Measurements from ENCODE around the gene NT5E. TPM values are rescaled to one million over a fixed set of nuclear protein-coding genes. Genes with fewer than 3 reads are reported as not detected.

The NT5E gene
- total RNA-seq, 3 donors from 2014 or later: 10.1 to 26.5 (median 11.4) TPM

GRCh38 chr6:85421972-85422371 lies 27.9 kb upstream of the NT5E start:
- Histone ChIP-seq H3K27ac (no peak overlapping the region), H3K27me3 (no peaks in the 10 kb centered on the region), H3K36me3 (no peaks in the 10 kb centered on the region), H3K4me3 (no peak overlapping the region), H3K9me3 (peaks cover 0 to 10% of the 10 kb centered on the region in 2 donors), H3K4me1 (no peaks in the 10 kb centered on the region)
- no peak for TF ChIP-seq CTCF (IDR thresholded peaks at IDR 0.05)
- TF ChIP-seq POLR2A (IDR thresholded peaks at IDR 0.05): no peak
- TF ChIP-seq POLR2AphosphoS5 (IDR thresholded peaks at IDR 0.05): no peak
- intact Hi-C loops (cut with DNase I; ENCODE audit: low total_unique reads): no loop called here
- DNase-seq (ENCODE audit: low spot score in 2 of 2): no peak

- Histone ChIP-seq H3K4me1 (no peaks in the 10 kb centered on the region), H3K4me3 (no peak overlapping the region), H3K27me3 (no peaks in the 10 kb centered on the region), H3K36me3 (no peaks in the 10 kb centered on the region), H3K9me3 (peaks cover 0 to 10% of the 10 kb centered on the region in 2 donors), H3K27ac (no peak overlapping the region)
- TF ChIP-seq CTCF (IDR thresholded peaks at IDR 0.05) (no peak), POLR2AphosphoS5 (IDR thresholded peaks at IDR 0.05) (no peak), POLR2A (IDR thresholded peaks at IDR 0.05) (no peak)
- DNase-seq (ENCODE audit: low spot score in 2 of 2): no peak
- intact Hi-C loops (cut with DNase I; ENCODE audit: low total_unique reads): no loop called here
Measured at GRCh38 chr6:85422996-85423395, 26.9 kb upstream of the NT5E start.

GRCh38 chr6:85424981-85425380 lies 24.9 kb upstream of the NT5E start:
- Histone ChIP-seq H3K4me3 (no peak overlapping the region), H3K27me3 (no peaks in the 10 kb centered on the region), H3K36me3 (no peaks in the 10 kb centered on the region), H3K4me1 (no peaks in the 10 kb centered on the region), H3K9me3 (peaks cover 0 to 10% of the 10 kb centered on the region in 2 donors), H3K27ac (no peak overlapping the region)
- TF ChIP-seq POLR2A (IDR thresholded peaks at IDR 0.05) (no peak), POLR2AphosphoS5 (IDR thresholded peaks at IDR 0.05) (no peak), CTCF (IDR thresholded peaks at IDR 0.05) (no peak)
- DNase-seq (ENCODE audit: low spot score in 2 of 2): no peak
- intact Hi-C loops (cut with DNase I; ENCODE audit: low total_unique reads): no loop called here

GRCh38 chr6:85425997-85426396 lies 23.9 kb upstream of the NT5E start:
- Histone ChIP-seq H3K36me3 (no peaks in the 10 kb centered on the region), H3K4me1 (no peaks in the 10 kb centered on the region), H3K4me3 (no peak overlapping the region), H3K9me3 (peaks cover 0 to 10% of the 10 kb centered on the region in 2 donors), H3K27ac (no peak overlapping the region), H3K27me3 (no peaks in the 10 kb centered on the region)
- no peak for TF ChIP-seq CTCF (IDR thresholded peaks at IDR 0.05)
- no peak for TF ChIP-seq POLR2A (IDR thresholded peaks at IDR 0.05)
- TF ChIP-seq POLR2AphosphoS5 (IDR thresholded peaks at IDR 0.05): no peak
- intact Hi-C loops (cut with DNase I; ENCODE audit: low total_unique reads): no loop called here
- DNase-seq (ENCODE audit: low spot score in 2 of 2): no peak

DNA sequence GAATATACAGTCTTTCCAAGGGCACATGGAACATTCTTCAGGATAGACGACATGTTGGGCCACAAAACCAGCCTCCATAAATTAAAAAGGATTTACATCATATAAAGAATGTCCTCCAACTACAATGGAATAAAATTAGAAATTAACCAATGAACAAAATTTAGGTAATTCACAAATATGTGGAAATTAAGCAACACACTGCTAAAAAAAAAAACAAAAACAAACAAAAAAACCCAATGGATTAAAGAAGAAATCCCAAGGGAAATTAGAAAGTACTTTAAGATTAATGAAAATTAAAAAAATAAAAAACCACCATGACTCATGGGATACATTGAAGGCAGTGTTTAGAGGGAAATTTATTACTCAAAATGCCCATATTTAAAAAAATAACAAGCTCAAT lies 21.4 kb upstream of the NT5E start:
- TF ChIP-seq POLR2A (IDR thresholded peaks at IDR 0.05): no peak
- no peak for TF ChIP-seq CTCF (IDR thresholded peaks at IDR 0.05)
- no peak for TF ChIP-seq POLR2AphosphoS5 (IDR thresholded peaks at IDR 0.05)
- no peaks in the 10 kb centered on the region for H3K27me3 ChIP-seq
- DNase-seq (ENCODE audit: low spot score in 2 of 2): no peak
- no peaks in the 10 kb centered on the region for H3K36me3 ChIP-seq
- peaks cover 0 to 10% of the 10 kb centered on the region in 2 donors for H3K9me3 ChIP-seq
- no peaks in the 10 kb centered on the region for H3K4me1 ChIP-seq
- no peak overlapping the region for H3K27ac ChIP-seq
- H3K4me3 ChIP-seq: no peak overlapping the region
- intact Hi-C loops (cut with DNase I; ENCODE audit: low total_unique reads): no loop called here
